Brain microvascular endothelial cell (primary cell): ENCODE results near the gene FXYD4.
"Not testable (repeated sequence)": the region's sequence is repeated elsewhere in the genome, so short reads cannot be mapped to it uniquely, and the experiment has no call there.

Source experiments
- DNase-seq: peaks from one replicate; pipeline ENCODE4 v3.0.0-alpha.2; 2020
- H3K27ac ChIP-seq: fragments of 250-450 bp; sonication (Bioruptor Pico); 2 replicates; pipeline ENCODE4 v1.5.1; 2020; ENCODE audit warnings: mild to moderate bottlenecking, moderate library complexity
- H3K27me3 ChIP-seq: fragments of 250-450 bp; sonication (Bioruptor Pico); replicated peaks from 2 replicates; pipeline ENCODE4 v1.5.1; 2020; ENCODE audit warnings: mild to moderate bottlenecking
- H3K36me3 ChIP-seq: fragments of 250-450 bp; sonication (Bioruptor Pico); replicated peaks from 2 replicates; pipeline ENCODE4 v1.5.1; 2020; ENCODE audit warnings: mild to moderate bottlenecking
- H3K4me3 ChIP-seq: 2 replicates; pipeline ENCODE4 v1.5.1; 2011; ENCODE audit warnings: low read depth, mild to moderate bottlenecking, control low read depth, low read length, moderate library complexity
- CTCF ChIP-seq: IDR thresholded peaks from 2 replicates; pipeline ENCODE4 v1.5.1; 2011; ENCODE audit warnings: low read depth, mild to moderate bottlenecking, moderate library complexity, low read length, control low read depth, inconsistent platforms; ENCODE audit errors: missing control alignments
- in situ Hi-C: cut with HindIII; loops from 2 replicates; pipeline ENCODE4 v1.10.0; 2017; ENCODE audit warnings: low sequenced_read_pairs, low pct_ligation_motif_present

Gene FXYD4

GRCh38 chr10:43420369-43421200, 49.1 kb downstream of the FXYD4 start:
- H3K4me3 ChIP-seq: peak overlapping the region; percentile 61
- in situ Hi-C loops: no loop called here
- TF ChIP-seq CTCF: peak; percentile 50
- DNase-seq: peak; percentile 63
- H3K27ac ChIP-seq: peak overlapping the region; percentile 85
- H3K27me3 ChIP-seq: no peaks in the 10 kb centered on the region
- no peaks in the 10 kb centered on the region for H3K36me3 ChIP-seq

- Histone ChIP-seq H3K27ac (peak overlapping the region; percentile 85), H3K4me3 (peak overlapping the region; percentile 61), H3K27me3 (no peaks in the 10 kb centered on the region), H3K36me3 (no peaks in the 10 kb centered on the region)
- no peak for TF ChIP-seq CTCF
- no peak for DNase-seq
- in situ Hi-C loops: no loop called here
These were observed 49.7 kb downstream of the FXYD4 start for GRCh38 chr10:43421201-43421507.

GRCh38 chr10:43421519-43421918, 50.1 kb downstream of the FXYD4 start:
- no peak overlapping the region for H3K4me3 ChIP-seq
- DNase-seq: no peak
- TF ChIP-seq CTCF: no peak
- H3K36me3 ChIP-seq: no peaks in the 10 kb centered on the region
- no peak overlapping the region for H3K27ac ChIP-seq
- no peaks in the 10 kb centered on the region for H3K27me3 ChIP-seq
- in situ Hi-C loops: no loop called here

- in situ Hi-C loops, H3K27ac ChIP-seq: not testable (repeated sequence)
These were observed 50.5 kb downstream of the FXYD4 start for GRCh38 chr10:43421944-43422343.

GRCh38 chr10:43424416-43424815, 53.0 kb downstream of the FXYD4 start:
- DNase-seq: no peak
- in situ Hi-C loops: no loop called here

More at GRCh38 chr10:43421944-43422343, 50.5 kb downstream of the FXYD4 start:
- peak; percentile 22 for DNase-seq
- H3K4me3 ChIP-seq, H3K27me3 ChIP-seq, H3K36me3 ChIP-seq: not testable (repeated sequence)

More at GRCh38 chr10:43424416-43424815, 53.0 kb downstream of the FXYD4 start:
- Histone ChIP-seq H3K27me3 (no peaks in the 10 kb centered on the region), H3K27ac (no peak overlapping the region), H3K36me3 (no peaks in the 10 kb centered on the region), H3K4me3 (no peak overlapping the region)
- no peak for TF ChIP-seq CTCF
